GM21737 (cell line): ENCODE results near the gene HACD2.
"Not testable (repeated sequence)": the region's sequence is repeated elsewhere in the genome, so short reads cannot be mapped to it uniquely, and the experiment has no call there.

Experiments used
- ATAC-seq: cut with Tn5 transposase; IDR thresholded peaks from one replicate; pipeline ENCODE4 v1.9.1; 2021; ENCODE audit warnings: mild to moderate bottlenecking, moderate library complexity; ENCODE audit not compliant: unreplicated experiment

HACD2 gene

DNA sequence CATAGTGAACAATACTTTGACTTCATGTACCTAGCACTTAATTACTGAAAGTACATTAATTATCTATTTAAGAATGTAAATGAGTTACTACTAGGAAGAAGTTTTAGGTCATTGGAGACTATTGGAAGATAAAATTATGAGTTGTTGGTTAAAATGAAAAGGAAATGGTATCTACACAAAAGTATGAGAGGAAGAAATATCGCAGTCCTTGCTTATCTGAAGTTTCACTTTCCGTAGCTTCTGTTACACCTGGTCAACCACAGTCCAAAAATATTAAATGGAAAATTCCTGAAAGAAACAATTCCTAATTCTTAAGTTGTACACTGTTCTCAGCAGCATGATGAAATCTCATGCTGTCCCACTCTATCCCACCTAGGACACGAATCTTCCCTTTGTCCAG lies 57.8 kb downstream of the HACD2 start:
- no peak for ATAC-seq

DNA sequence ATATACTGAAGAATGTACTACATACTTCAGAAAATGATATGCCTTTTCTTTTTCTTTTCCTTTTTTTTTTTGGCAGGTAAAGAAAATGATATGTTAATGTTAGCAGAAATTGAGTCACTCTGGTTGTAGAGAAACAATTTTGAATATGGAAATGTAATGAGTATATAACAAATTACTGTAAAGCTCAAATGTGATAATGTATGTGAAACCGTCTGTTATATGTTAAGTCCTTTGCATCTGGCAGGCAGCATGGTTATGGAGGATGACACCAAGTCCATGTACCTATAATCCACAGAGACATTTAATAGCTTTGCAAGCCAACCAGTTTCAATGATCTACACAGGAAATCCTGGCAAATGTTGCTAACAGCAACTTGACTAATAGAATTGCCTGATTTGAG lies 58.4 kb downstream of the HACD2 start:
- ATAC-seq, result no peak

DNA sequence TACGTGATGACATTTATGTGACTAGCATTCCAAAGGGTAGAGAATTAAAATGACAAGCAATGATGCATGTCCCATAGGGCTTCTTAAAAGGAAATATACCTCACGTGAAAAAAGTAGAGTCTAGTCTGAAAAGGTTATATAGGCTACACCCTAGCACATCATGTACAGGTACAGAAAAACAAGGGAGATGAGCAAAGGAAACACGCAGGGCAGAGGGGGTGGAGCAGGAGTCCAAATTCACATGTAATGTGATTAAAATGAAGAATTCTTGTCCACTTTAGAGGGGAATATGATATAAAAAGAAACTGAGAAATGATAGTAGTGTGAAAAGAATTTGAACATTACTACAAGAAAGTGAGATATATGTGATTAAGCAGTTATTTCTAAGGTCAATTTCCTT lies 59.4 kb downstream of the HACD2 start:
- ATAC-seq, result no peak

DNA sequence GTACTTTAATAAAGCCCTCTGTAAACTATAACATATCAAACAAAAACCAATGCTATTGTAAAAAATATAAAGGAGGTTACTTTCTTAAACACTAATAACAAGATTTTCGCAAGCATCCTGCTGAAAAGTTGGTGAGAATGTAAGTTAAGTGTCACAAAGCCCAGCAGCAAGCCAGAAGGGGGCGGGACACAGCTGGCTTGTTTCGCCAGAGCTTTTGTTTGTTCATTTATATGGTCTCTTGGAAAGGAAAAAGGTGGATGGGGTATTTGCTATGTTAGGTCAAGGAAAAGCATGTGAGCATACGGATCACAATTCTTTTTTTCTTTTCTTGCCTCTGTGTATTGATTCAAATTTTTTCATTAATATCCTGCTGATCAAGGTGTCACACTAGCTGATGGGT lies 59.9 kb downstream of the HACD2 start:
- ATAC-seq, result no peak

DNA sequence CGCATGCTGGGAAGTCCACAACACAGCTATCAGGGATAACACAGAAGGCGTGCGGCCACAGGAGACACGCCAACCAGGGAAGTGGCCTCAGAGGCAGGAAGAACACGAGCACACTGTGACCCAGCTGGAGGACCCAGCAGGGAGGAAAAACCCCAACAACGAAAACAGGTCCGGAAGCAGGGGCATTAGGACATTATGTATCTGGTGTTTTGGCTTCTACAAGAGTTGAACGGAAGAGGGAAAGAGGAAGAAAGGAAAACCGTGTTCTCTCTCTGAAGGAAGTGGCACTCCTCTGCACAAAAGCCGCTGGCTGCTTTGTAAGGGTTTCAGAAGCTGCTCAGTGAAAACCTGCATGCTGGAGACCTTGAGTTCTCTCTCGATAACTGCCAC lies 61.8 kb downstream of the HACD2 start:
- ATAC-seq, result no peak

DNA sequence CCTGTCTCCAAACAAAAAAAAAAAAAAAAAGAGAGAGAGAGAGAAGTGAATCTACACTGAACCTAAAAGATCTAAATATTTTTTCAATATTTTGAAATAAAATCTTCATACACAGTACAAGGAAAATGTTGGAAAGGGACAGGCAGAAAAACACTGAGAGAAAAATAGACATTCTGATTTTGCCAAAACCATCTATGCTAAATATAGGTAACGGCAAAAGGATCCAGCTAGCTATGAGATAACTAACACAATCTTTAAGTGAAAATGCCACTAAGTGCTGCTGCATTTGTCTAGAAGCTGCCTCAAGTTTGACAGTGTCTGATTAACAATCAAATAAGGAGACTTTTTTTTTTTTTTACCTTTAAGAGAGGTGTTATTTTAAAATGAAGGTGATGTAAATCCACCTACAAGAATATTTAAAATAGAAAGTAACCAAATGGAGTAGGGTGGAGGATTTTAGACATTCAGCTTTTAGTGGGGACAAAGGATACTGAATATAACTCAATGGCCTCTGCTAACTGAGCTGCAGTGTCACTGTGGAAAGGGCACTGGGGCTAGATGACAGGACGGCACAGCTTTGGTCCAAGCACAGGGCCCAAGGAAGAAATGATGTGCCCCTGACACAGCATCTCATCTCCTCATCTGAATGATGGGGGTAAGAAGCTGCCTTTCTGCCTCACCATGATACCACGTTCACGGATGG lies 62.4 kb downstream of the HACD2 start:
- no peak for ATAC-seq

DNA sequence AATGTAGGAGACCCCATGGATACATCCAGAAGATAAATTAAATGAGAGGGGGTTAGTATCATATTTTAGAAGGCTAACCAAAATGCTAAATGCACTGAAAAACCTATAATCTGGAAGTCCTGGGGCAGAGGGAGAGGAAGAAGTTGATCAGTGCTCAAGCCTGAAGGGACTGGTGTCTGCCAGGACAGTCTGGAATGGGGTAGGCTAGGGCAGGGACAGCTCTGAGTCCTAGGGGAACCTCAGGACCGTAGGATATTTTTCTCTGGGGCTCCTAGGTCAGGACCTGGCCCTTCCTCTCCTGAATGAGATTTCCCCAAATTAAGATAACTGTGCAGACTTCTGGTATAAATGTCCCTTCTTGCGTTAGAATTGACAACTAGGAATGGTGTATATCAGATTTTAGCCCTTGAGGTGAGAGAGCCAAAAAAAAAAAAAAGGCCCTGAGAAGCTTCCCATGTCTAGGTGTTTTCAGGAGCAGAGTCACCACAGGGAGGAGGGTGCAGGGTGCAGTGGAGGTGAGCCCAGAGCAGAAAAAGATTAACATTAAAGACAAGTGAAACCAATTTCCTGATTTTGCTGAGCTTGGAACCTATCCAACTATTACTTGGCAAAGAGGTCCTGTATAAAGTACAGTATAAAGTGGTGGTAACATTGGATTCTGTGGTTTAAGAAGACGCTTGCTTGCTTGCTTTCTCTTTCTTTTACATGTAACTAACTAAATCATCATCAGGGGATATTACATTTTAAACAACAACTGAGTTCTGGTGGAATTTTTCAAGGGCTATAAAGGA lies 63.5 kb downstream of the HACD2 start:
- ATAC-seq, result no peak

DNA sequence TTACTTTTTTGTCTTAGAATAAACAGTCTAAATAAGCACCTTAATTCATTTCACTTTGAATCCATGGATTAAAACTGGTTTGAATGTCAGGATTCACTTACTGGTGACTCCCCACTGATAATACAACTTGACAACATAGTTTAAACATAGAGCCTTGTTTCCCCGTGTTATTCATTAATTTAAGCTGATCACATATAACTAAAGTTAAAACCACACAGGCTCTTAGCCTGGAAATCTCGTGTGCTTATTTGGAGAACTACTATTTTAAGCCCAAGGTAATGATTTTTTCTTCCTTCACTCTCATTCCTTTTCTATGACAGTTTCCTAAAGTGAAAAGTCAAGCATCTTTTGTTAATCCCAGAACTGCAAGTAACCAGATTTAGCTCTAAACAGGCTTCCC lies 64.2 kb downstream of the HACD2 start:
- ATAC-seq, result no peak

DNA sequence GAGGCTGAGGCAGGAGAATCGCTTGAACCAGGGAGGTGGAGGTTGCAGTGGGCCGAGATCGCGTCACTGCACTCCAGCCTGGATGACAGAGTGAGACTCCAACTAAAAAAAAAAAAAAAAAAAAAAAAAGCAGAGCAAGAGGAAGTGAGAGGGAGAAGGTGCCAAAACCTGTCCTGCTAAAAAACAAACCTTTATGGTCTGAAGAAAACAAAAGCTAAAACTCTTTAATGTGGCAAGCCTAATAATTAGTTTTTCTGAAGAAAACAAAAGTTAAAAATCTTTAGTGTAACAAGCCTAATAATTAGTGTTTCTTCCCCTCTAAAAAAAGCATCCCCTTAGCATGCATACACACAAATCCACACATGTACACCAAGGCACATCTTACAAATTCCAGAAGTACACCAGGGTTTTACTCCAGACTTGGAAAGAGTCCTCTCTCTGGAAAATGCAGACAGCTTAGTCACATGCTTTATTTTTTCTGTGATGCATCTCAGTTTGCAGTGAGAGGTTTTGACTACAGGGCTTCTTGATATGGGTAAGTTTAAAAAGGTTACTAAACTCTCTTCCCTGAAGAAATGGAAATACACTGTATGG lies 65.9 kb downstream of the HACD2 start:
- no peak for ATAC-seq

DNA sequence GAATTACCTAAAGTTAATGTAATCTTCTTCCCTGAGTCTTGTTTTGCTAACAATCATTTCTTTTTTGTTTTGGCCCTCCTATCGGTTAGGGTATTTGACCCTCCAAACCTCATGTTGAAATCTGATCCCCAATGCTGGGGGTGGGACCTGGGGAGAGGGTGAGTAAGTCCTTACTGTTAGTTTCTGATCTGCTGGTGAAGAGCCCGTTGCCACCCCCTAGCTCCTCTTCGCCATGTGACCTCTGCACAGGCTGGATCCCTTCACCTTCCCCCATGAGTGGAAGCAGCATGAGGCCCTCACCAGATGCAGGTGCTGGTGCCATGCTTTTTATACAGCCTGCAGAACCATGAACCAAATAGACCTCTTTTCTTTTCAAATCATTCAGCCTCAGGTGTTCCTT lies 73.1 kb downstream of the HACD2 start:
- ATAC-seq, result no peak

DNA sequence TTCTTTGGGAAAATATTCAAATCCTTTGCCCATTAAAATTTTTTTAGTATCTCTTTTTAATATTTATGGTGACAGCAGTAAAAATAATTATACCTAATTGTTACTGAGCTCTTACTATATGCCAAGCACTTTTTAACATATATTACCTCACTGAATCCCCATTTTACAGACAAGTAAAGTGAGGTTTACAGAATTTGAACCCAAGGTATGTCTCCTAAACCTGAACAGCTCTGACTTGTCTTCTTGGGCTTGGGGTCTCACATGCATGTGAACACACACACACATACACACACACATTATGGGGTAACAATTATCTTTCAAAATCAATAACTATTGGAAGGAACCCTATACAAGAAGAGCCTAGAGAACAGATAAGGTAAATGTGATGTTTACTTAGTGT lies 73.8 kb downstream of the HACD2 start:
- ATAC-seq, result no peak

DNA sequence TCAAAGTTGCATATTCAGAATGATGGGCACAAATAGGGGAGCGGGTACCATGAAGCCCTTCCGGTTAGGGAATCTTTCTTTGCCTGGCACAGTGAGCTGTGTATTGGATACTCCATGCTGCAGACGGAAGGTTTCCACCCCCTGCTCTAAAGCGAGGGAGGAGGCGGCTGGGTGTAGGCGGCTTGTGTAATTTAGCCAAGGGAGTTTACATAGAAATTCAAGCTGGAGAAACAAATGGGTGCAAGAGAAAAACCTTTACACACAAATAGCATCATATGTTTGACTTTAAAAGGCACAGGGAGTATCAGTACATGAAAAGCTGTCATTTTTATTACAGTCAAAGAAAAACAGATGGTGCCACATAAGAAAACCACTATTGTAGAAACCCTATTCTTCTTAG lies 76.7 kb downstream of the HACD2 start:
- ATAC-seq, result no peak

DNA sequence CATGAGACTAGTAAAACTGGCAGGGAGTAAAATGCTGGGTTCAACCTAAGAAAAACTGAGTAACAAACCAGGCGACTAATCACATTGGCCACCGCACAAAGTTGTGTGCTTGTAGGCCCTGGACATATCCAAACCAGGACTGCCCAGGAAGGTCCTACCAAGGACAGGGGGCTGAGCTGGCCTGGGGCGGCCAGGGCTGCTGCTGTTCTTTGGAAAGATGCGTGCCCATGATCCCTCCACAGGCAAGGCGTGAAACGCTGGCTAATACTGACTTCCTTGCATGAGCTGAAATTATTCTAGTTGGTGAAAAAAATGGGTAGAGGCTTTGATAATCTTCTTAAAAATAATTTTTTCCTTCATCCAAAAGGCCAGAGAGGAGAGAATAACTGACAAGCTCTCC lies 79.0 kb downstream of the HACD2 start:
- no peak for ATAC-seq

DNA sequence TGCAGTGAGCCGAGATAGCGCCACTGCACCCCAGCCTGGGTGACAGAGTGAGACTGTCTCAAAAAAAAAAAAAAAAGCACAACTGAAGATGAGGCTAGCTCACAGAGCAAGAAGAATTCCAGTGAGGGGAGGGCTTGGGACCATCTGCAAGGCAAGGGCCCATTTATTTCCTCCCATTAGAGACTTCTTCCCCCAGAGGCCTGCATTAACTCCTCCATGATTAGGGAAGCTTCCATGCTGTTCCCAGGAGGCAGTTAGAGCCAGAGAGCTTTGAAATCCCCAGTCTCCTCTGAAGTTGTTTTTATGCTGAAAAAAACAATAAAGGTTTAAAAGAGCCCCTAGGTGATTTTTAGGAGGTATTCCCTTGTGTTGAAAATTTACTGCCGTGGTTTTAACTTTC lies 81.7 kb downstream of the HACD2 start:
- no peak for ATAC-seq

DNA sequence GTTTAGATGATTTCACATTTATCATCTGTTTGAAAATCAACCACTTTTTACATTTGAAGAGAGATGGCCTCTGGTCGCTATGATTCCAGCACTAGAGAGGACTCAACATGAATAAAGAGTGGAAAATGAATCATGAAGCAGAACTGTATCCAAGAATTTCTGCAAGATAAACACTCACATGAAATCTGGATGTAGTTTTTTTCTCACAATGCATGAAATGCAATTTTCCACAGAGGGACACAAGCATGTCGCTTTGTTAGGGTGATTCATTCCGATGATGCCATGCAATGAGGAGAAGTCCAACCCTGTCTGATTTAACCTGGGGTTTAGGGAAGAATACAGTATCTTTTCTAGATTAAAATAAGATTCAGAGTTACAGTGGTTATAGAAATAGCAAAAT lies 85.5 kb downstream of the HACD2 start:
- ATAC-seq, result no peak

DNA sequence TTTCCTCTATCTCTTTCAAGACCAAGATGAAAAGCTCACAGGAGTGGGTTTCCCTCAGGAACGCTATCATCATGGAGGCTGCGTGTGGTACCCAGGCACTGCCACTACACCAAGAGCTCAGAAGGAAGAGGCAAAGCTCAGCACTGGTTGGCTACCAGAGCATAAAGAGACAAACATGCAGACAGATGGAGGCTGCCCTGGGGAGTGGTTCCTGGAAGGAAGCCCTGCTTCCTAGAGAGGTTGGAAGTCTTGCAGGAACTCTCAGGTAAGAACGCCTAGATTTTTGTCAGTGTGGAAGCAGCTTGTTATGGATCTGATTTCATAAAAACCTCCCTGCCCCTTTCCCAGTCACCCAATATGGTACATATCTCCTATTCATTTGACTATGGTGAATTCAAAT lies 86.1 kb downstream of the HACD2 start:
- ATAC-seq, result no peak

DNA sequence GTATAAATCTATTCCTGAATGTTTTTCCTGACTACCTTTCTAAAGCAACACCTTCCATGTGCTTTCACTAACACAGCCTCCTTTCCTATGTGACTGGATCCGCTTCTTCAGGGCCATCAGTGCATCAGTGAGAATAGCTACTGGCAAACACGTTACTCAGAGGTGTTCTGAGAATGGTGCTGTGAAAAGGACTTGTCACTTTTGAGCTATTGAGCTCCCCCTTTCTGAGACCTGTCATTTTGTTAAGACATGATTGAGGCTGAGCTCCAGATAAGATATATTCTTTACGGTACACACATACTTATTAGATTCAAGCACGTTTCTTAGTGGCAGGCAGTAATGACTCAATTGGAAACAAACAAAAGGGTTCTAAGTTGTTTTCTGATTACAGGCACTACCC lies 90.9 kb downstream of the HACD2 start:
- no peak for ATAC-seq

DNA sequence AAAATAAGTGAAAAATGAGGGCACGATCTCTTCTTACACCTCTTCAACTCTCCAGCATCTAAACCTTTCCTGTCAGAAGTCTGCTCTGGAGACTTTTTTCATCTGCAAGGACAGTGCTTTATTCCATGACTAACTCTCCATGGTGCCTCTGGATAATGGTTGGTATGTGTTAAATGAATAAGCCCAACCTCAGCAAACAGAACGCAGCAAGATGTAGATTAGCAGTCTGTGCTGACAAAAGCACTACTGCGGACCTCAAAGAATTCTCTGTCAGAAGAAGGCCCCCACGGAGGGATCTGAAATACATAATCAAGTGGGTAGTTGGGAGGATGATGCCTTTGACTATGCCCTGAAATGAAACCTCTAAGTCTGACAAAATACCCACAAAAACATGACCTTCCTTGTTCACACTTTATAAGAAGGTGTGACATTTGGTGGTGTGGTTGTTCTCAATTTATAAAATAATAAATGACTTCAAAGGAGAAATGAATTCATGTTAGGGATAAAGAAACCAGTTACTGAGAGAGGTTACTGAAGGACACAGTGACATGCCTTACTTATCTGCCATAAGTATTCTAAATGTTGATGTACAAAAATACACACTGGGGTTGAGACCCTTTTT lies 92.8 kb downstream of the HACD2 start:
- no peak for ATAC-seq

DNA sequence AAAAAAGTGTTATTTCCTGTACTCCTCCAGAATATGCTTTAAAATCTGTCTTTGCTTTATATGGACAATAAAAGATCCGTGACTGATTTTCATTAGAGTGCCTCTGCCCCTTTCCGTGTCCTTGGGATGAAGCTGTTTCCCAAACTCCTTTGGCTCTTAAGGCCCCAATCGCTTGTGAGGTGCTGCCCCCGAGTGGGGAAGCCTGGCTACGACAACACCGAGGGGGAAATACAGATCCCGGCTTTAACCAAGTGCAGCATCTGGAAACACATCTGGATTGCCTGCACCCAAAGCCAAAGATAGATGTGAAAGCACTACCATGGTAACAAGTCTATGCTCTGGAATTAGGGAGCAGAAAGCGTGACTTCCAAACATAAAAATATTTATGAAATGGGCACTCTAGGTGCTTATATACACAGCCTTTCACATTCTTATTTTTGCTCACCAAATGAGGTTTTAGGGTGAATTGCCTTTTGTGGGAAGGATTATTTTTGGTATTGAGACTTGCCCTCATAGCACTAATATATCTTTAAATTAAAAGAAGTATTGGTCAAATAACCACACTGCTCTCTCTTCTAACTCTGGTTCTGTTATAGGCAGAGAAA lies 95.4 kb downstream of the HACD2 start:
- no peak for ATAC-seq

DNA sequence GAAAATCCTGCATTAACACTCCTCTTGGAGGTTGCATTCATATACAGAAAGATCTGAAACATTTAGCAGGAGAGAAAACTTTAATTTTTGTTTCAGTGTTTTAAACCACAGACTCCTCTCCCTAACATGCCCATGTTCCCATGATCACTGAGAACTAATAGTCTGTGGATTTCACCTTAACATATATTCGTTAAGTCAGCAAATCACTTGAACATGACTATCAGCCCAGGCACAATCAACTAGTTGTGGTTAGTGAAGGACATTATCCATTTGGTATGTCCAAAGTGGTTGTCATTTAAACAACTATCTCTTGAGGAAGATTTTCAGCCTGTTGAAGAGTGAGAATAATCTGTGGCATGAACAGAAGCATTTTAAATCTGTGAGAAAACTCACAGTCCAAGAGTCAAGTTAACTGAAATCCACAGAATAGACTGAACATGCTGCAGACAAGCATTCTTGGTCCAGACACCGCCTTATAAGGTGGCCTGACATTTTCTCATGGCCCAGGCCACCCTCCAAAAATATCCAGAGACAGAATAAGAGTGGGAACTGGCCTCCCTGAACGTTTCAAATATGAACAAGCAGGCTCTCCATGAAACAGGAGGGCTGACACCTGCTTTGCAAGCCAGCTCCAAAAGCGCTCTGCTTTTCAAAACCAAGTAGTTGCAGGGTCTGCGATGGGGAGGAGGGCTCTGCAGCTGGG lies 96.1 kb downstream of the HACD2 start:
- ATAC-seq, result no peak

DNA sequence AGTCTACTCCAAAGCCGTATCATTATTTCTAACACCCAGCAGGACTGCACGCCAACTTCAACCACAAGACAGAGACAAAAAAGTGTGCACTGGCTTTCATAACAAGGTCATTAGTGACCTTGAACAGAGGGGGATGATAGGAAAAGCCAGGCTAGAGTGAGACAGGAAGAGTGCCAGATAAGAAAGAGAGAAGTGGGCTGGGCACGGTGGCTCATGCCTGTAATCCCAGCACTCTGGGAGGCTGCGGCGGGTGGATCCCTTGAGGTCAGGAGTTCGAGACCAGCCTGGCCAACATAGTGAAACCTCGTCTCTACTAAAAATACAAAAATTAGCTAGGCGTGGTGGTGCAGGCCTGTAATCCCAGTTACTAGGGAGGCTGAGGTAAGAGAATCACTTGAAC lies 97.8 kb downstream of the HACD2 start:
- not testable (repeated sequence) for ATAC-seq
